Bronchial epithelial cell (primary cell): ENCODE measurements around the gene ITSN1. TPM values are rescaled to one million over a fixed set of nuclear protein-coding genes. Genes with fewer than 3 reads are reported as not detected.

Experiments
- DNase-seq: peaks from one replicate; pipeline ENCODE4 v3.0.0-alpha.2; 2010; ENCODE audit warnings: low read depth
- FAIRE-seq: peaks from 2 replicates; lab custom pipeline; 2011; peaks lifted over from hg19 to GRCh38; lab: Jason Lieb, UNC
- H3K27me3 ChIP-seq: 2 replicates; pipeline ENCODE4 v1.5.1; 2011; ENCODE audit warnings: low read length; ENCODE audit not compliant: control insufficient read depth, insufficient read depth
- H3K36me3 ChIP-seq: 2 replicates; pipeline ENCODE4 v1.5.1; 2011; ENCODE audit warnings: low read length; ENCODE audit not compliant: control insufficient read depth, insufficient read depth
- H3K4me3 ChIP-seq: 2 replicates; pipeline ENCODE4 v1.5.1; 2011; ENCODE audit warnings: mild to moderate bottlenecking, low read depth, low read length, control low read depth
- total RNA-seq: library from RNA; depleted of rRNA; stranded (reverse); fragments of >200 nt; gene quantifications from 2 replicates; pipeline ENCODE4 v1.2.1, GENCODE V29; 2014
- TF ChIP-seq, protein P1 (sequence below): IDR thresholded peaks from 2 replicates; pipeline ENCODE4 v1.5.1; 2011; ENCODE audit warnings: mild to moderate bottlenecking, moderate library complexity, low read length, control low read depth, inconsistent platforms; ENCODE audit not compliant: insufficient read depth, severe bottlenecking

The ITSN1 gene
- total RNA-seq, 1 donor from 2014 or later: 15.0 TPM

DNA sequence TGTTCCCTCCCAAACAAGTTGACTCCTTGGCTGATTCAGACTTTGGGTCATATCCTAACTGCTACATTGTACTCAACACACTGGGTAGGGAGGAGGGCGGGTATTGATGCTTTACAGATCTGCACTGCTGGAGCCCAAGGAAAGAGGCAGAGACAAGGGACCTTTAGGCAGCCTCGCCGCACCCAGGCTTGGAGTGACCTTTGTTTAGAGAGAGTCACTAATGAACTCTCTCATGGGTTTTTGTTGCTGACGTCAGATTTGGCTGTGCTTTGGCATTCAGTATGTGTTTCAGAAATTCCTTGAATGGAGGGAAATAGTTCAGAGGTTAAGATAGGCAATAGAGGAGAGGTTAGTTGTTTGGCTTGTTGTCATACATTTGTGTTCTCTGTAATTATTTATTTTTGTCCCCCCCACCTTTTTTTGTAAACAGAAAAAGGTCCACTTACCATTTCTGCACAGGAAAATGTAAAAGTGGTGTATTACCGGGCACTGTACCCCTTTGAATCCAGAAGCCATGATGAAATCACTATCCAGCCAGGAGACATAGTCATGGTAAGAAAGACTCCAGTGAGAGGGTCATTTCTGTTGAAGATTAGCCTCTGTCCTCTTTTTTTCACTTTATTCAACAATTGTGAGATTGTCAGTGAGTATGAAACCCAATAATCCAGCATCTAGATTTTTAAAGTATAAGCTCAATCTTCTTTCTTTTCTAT lies 157.2 kb downstream of the ITSN1 start:
- no peak for FAIRE-seq
- Histone ChIP-seq H3K36me3 (peaks cover 8% of the 10 kb centered on the region), H3K27me3 (no peaks in the 10 kb centered on the region), H3K4me3 (no peak overlapping the region)
- TF ChIP-seq, protein P1, sequence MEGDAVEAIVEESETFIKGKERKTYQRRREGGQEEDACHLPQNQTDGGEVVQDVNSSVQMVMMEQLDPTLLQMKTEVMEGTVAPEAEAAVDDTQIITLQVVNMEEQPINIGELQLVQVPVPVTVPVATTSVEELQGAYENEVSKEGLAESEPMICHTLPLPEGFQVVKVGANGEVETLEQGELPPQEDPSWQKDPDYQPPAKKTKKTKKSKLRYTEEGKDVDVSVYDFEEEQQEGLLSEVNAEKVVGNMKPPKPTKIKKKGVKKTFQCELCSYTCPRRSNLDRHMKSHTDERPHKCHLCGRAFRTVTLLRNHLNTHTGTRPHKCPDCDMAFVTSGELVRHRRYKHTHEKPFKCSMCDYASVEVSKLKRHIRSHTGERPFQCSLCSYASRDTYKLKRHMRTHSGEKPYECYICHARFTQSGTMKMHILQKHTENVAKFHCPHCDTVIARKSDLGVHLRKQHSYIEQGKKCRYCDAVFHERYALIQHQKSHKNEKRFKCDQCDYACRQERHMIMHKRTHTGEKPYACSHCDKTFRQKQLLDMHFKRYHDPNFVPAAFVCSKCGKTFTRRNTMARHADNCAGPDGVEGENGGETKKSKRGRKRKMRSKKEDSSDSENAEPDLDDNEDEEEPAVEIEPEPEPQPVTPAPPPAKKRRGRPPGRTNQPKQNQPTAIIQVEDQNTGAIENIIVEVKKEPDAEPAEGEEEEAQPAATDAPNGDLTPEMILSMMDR: no peak
- DNase-seq: no peak

DNA sequence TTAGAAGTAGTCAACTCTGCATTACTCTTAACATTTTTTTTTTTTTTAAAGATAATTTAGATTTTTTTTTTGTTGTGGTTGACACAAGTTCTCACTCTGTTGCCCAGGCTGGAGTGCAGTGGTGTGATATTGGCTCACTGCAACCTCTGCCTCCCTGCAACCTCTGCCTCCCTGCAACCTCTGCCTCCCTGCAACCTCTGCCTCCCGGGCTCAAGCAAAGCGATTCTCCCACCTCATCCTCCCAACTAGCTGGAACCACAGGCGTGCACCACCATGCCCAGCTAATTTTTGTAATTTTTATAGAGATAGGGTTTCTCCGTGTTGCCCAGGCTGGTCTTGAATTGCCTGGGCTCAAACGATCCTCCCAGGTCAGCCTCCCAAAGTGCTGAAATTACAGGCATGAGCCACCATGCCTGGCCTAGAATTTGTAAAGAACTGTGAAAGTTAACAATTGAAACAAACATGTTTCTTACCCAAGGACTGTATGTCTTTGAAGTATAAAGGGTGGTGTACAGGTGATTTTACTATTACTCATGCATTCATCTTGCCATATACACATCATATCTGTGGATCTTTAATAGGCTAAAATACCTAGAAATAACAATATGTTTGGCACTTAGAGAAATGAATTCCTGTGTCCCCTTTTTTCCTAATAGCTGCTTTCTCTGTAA lies 158.6 kb downstream of the ITSN1 start:
- Histone ChIP-seq H3K27me3 (no peaks in the 10 kb centered on the region), H3K36me3 (peaks cover 7% of the 10 kb centered on the region), H3K4me3 (no peak overlapping the region)
- DNase-seq (peak; percentile 69), FAIRE-seq (no peak)
- TF ChIP-seq, protein P1: no peak

DNA sequence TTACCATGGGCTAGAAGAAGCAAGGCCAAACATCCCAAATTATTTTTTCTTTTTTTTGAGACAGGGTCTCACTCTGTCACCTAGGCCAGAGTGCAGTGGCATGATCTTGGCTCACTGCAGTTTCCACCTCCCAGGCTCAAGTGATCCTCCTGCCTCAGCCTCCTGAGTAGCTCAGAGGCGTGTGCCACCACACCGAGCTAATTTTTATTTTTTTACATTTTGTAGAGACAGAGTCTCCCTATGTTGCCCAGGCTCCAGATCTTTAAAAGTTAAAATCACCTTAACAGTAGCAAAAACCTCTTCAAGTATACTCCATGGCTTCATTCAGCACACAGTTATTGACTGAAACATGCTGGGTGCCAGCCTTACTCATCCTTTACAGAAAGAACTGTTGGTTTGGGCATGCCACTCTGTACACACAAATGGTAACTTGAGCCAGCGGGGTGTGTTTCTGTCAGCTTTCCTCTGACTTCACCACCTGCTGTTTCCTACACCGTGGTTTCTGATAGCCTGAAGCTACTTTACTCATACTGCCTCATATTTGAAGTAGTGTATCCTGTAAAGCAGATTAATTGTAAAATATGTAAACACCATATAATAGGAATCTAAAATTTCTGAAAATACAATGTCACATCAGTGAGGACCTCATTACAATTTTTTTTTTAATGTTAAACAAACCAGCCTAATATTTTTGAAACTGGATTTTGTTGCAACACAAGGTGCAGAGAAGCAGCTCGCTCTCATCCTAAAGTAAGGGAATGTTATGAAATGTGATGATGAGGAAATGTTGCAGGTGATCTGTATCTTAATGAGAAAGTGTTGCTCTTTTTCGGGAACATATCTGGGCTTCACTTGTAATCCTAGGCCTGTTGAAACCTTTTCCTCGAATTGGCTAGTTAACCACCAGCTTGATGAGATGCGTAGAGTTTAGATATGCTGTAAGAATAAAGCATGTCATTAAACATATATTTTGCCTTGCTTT lies 159.4 kb downstream of the ITSN1 start:
- no peaks in the 10 kb centered on the region for H3K27me3 ChIP-seq
- H3K36me3 ChIP-seq: peaks cover 7% of the 10 kb centered on the region
- H3K4me3 ChIP-seq: no peak overlapping the region
- TF ChIP-seq, protein P1: no peak
- peak; percentile 99 for DNase-seq
- peak; percentile 96 for FAIRE-seq

DNA sequence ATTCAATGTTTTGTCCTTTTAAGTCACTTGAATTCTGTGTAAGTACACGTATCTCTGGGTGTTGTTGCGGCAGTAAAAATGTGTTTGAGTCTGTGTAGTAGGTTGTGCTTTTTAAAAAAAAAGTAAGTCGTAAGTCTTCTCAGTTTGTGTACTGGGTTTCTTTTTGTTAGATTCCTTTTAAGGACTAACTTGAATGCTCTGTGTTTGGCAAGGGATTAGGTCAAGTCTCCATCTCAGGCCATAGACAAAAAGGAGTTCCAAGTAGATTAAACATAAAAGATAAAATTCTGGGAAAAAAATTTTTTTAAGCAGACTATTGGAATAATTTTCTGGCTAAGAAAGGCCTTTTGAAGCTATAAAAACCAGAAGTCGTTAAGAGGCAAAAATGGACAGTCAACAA lies 160.2 kb downstream of the ITSN1 start:
- peaks cover 3% of the 10 kb centered on the region for H3K36me3 ChIP-seq
- no peak for DNase-seq
- FAIRE-seq: no peak
- TF ChIP-seq, protein P1: no peak
- H3K4me3 ChIP-seq: no peak overlapping the region
- H3K27me3 ChIP-seq: no peaks in the 10 kb centered on the region

DNA sequence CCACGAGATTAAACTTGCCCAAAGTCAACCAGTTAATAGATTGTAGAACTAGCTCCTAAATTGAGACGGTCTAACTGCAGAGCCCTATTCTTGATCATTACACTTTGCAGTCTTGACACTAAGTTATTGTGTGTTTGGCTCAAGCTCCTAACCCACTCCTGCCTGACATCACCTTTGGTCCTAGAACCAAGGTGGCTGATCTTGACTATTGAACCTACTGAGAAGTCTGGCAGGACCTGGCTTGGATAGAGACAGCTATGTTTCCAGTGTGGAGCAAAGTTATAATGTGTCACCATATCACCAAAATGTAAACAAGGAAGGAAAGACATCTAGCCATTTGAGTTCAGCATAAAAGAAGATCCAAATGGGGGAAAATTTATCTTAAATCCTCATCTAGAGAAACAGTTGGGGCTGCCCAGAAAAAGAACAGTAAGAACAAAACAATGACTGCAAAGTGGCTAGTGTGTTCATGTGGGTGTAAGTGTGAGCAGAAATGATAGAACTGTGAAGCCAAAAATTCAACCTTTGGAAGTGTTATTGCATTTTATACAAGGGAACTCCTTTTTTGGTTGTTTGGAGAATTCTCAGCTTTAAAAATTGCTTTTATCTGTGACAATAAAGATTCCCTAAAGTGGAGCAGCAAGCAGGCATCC lies 166.5 kb downstream of the ITSN1 start:
- DNase-seq (no peak), FAIRE-seq (no peak)
- Histone ChIP-seq H3K27me3 (no peaks in the 10 kb centered on the region), H3K4me3 (no peak overlapping the region), H3K36me3 (peaks cover 2% of the 10 kb centered on the region)
- TF ChIP-seq, protein P1: no peak
